HepG2 (cell line): ENCODE results near the gene AK6. TPM values are rescaled to one million over a fixed set of nuclear protein-coding genes. Genes with fewer than 3 reads are reported as not detected.
A peak's percentile ranks its signal among the peaks of the same experiment; 100 is the strongest.

Experiments
- DBP ChIP-seq: sonication (generic); formaldehyde crosslinking; IDR thresholded peaks from 2 replicates; pipeline ENCODE4 v1.4.0; 2020; ENCODE audit warnings: missing genetic modification reagents; ENCODE audit errors: not compliant biosample characterization
- ELF3 ChIP-seq: IDR thresholded peaks from 2 replicates; pipeline ENCODE4 v1.6.1; 2016; ENCODE audit warnings: missing genetic modification reagents, missing compliant biosample characterization
- ETV6 ChIP-seq: sonication (generic); formaldehyde crosslinking; conservative IDR thresholded peaks from 2 replicates; pipeline ENCODE4 v1.4.0; 2020; ENCODE audit warnings: missing genetic modification reagents
- FOXA1 ChIP-seq, 2 experiments: fragments of 450-650 bp in 1 of 2; sonication (generic) in 1 of 2; formaldehyde crosslinking in 1 of 2; IDR thresholded peaks; 2 replicates each; pipeline versions ENCODE4 v1.4.0 to v1.6.1; 2016 to 2020; ENCODE audit warnings: missing genetic modification reagents in 1 of 2
- GATAD2A ChIP-seq: IDR thresholded peaks from 2 replicates; pipeline ENCODE4 v1.6.1; 2016
- HDAC2 ChIP-seq: sonication (generic); formaldehyde crosslinking; IDR thresholded peaks from 2 replicates; pipeline ENCODE4 v1.4.0; 2020; ENCODE audit warnings: missing genetic modification reagents
- HMGXB3 ChIP-seq: sonication (generic); formaldehyde crosslinking; IDR thresholded peaks from 2 replicates; pipeline ENCODE4 v1.4.0; 2020; ENCODE audit warnings: missing genetic modification reagents, borderline replicate concordance
- KDM3A ChIP-seq: IDR thresholded peaks from 2 replicates; pipeline ENCODE4 v1.6.1; 2018; ENCODE audit warnings: low read depth, missing compliant biosample characterization
- MAX ChIP-seq: IDR thresholded peaks from 2 replicates; pipeline ENCODE4 v1.6.1; 2012; ENCODE audit warnings: inconsistent platforms
- MIXL1 ChIP-seq: IDR thresholded peaks from 2 replicates; pipeline ENCODE4 v1.6.1; 2016
- NR2C2 ChIP-seq: sonication (generic); formaldehyde crosslinking; IDR thresholded peaks from 2 replicates; pipeline ENCODE4 v1.4.0; 2020; ENCODE audit warnings: missing genetic modification reagents, mild to moderate bottlenecking, moderate library complexity, borderline replicate concordance
- PLRG1 ChIP-seq: fragments of 450-650 bp; conservative IDR thresholded peaks from 2 replicates; pipeline ENCODE4 v1.6.1; 2016
- POLR2A ChIP-seq, 2 experiments: IDR thresholded peaks; 2 replicates each; pipeline ENCODE4 v1.6.1; 2011; ENCODE audit warnings: low read depth in 2 of 2, low read length in 2 of 2, mild to moderate bottlenecking in 1 of 2, moderate library complexity in 1 of 2; ENCODE audit not compliant: insufficient read depth in 1 of 2
- POLR2AphosphoS5 ChIP-seq: IDR thresholded peaks from 2 replicates; pipeline ENCODE4 v1.6.1; 2012; ENCODE audit warnings: low read depth, low read length
- RARG ChIP-seq: sonication (generic); formaldehyde crosslinking; IDR thresholded peaks from 2 replicates; pipeline ENCODE4 v1.4.0; 2020; ENCODE audit warnings: low read depth, mild to moderate bottlenecking, missing genetic modification reagents
- SALL1 ChIP-seq: sonication (generic); formaldehyde crosslinking; IDR thresholded peaks from 2 replicates; pipeline ENCODE4 v1.8.0; 2022; ENCODE audit warnings: mild to moderate bottlenecking, missing genetic modification reagents
- SAP130 ChIP-seq: IDR thresholded peaks from 2 replicates; pipeline ENCODE4 v1.6.1; 2016; ENCODE audit warnings: low read depth
- SIN3A ChIP-seq: IDR thresholded peaks from 2 replicates; pipeline ENCODE4 v1.6.1; 2011; ENCODE audit warnings: low read depth, mild to moderate bottlenecking, control low read depth, low read length, borderline replicate concordance
- SMAD9 ChIP-seq: sonication (generic); formaldehyde crosslinking; IDR thresholded peaks from 2 replicates; pipeline ENCODE4 v1.5.1; 2020; ENCODE audit warnings: mild to moderate bottlenecking, missing genetic modification reagents
- SNAPC2 ChIP-seq: sonication (generic); formaldehyde crosslinking; IDR thresholded peaks from 2 replicates; pipeline ENCODE4 v1.8.1; 2022; ENCODE audit warnings: mild to moderate bottlenecking, missing genetic modification reagents
- SOX13 ChIP-seq, 3 experiments: fragments of 450-650 bp in 1 of 3; sonication (generic) in 1 of 3; formaldehyde crosslinking in 1 of 3; IDR thresholded peaks in 2 of 3; conservative IDR thresholded peaks in 1 of 3; 2 replicates each; pipeline versions ENCODE4 v1.5.0 to v1.6.1; 2016 to 2020; ENCODE audit warnings: antibody characterized with exemption in 1 of 3, mild to moderate bottlenecking in 1 of 3, missing compliant biosample characterization in 1 of 3, missing genetic modification reagents in 1 of 3, moderate library complexity in 1 of 3
- THAP11 ChIP-seq: IDR thresholded peaks from 2 replicates; pipeline ENCODE4 v1.6.1; 2016; ENCODE audit warnings: missing biosample characterization, missing genetic modification reagents
- WIZ ChIP-seq: sonication (generic); formaldehyde crosslinking; IDR thresholded peaks from 2 replicates; pipeline ENCODE4 v1.5.1; 2020; ENCODE audit warnings: mild to moderate bottlenecking, missing genetic modification reagents
- ZNF607 ChIP-seq: sonication (generic); formaldehyde crosslinking; IDR thresholded peaks from 2 replicates; pipeline ENCODE4 v1.5.1; 2020; ENCODE audit warnings: missing genetic modification reagents, mild to moderate bottlenecking, borderline replicate concordance
- polyA plus RNA-seq, 8 experiments: library from polyadenylated mRNA; depleted of rRNA in 3 of 8; stranded (reverse) in 7 of 8; unstranded in 1 of 8; fragments of >200 nt; fragmentation: Illumina TruSeq in 4 of 8; extraction: Trizol in 4 of 8; gene quantifications; 2 replicates each; pipeline versions ENCODE4 v1.2.1 to v1.2.3, GENCODE V29; 2011 to 2016; ENCODE audit warnings: low read depth in 4 of 8, missing spikeins in 1 of 8, mixed read lengths in 1 of 8; ENCODE audit not compliant: insufficient read depth in 1 of 8
- total RNA-seq, 5 experiments: library from RNA; depleted of rRNA; stranded (reverse); fragments of >200 nt; fragmentation: Illumina TruSeq; extraction: Trizol; gene quantifications; 2 replicates each; pipeline ENCODE4 v1.2.3, GENCODE V29; 2016; ENCODE audit warnings: low read depth in 1 of 5

The AK6 gene
- total and polyA plus RNA-seq, 2 of the 13 experiments (the other 11 are each of a cell fraction or from before 2014, with no cell fraction given): 31.1 to 77.2 TPM

DNA sequence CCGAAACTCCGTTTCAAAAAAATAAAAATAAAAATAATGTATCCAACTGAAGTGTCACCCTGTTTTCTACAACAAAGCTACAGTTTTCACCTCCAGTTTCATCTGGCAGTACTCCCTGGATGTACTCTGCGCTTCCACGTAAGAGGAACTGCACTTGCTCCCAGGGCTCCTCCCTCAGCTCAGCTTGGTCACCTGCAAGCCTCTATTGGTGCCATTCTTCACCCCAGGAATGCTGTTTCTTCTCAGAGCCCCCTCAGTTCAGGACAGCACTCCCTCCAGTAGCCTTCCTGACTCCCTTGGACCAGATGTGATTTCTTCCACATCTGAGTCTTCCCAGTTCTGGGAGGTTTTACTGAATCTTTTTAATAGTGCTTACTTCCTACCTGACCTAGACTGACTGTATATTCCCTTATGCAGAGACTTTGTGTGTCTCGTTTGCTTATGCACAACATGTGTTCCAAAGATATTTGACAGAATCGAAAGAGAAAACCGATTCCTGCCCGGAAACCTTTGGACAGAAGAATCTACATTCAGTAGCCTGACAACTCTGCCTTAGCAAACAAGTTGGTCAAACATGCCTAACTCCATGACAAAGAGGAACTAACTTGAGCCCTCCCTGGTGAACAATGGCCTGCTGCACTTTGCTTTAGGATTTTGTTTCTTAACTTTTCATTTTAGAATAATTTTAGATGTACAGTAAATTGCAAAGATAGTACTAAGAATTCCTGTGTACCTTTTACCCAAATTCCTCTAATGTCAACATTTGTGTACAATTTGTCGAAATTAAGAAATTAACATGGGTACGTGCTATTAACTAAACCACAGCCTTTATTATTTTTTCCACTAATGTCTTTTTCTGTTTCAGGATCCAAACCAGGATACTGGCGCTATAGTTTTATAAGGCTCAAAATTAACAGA lies 37.5 kb downstream of the AK6 start (continued):
- TF ChIP-seq MIXL1 (CRISPR knock-in tag) (0 out of 2 replicates have a peak, but pooled peaks have one; percentile 18), MAX (0 out of 2 replicates have a peak, but pooled peaks have one; percentile 23), SIN3A (peak; percentile 21; the same call in 1 of the 2 replicates), GATAD2A (peak; percentile 65), SMAD9 (CRISPR knock-in tag) (no peak), POLR2A (IDR thresholded peaks at IDR 0.05; ENCODE audit: insufficient read depth in 1 of 2, low read depth in 2 of 2, low read length in 2 of 2) (peak; percentile 35 to 81; a peak in 2 of 4 replicates), SAP130 (CRISPR knock-in tag) (peak; percentile 82), HMGXB3 (CRISPR knock-in tag) (peak; percentile 48; the same call in 1 of the 2 replicates), THAP11 (CRISPR knock-in tag) (no peak), RARG (CRISPR knock-in tag) (no peak), NR2C2 (CRISPR knock-in tag) (0 out of 2 replicates have a peak, but pooled peaks have one; percentile 6), ELF3 (CRISPR knock-in tag) (peak; percentile 9; the same call in 1 of the 2 replicates), SOX13 (IDR thresholded peaks at IDR 0.05) (no peak), SOX13 (CRISPR knock-in tag; conservative IDR thresholded peaks at IDR 0.05 in 1 of 2, IDR thresholded peaks at IDR 0.05 in 1 of 2) (peak in 1 of 2 experiments; percentile 71; a peak in 2 of 4 replicates), ZNF607 (CRISPR knock-in tag) (0 out of 2 replicates have a peak, but pooled peaks have one; percentile 30), PLRG1 (no peak), DBP (CRISPR knock-in tag) (no peak), FOXA1 (IDR thresholded peaks at IDR 0.05) (no peak), FOXA1 (CRISPR knock-in tag; IDR thresholded peaks at IDR 0.05) (peak; percentile 48), HDAC2 (CRISPR knock-in tag) (peak; percentile 15; the same call in 1 of the 2 replicates), ETV6 (CRISPR knock-in tag) (no peak), KDM3A (0 out of 2 replicates have a peak, but pooled peaks have one; percentile 3), POLR2AphosphoS5 (peak; percentile 32; the same call in 1 of the 2 replicates), SALL1 (CRISPR knock-in tag) (0 out of 2 replicates have a peak, but pooled peaks have one; percentile 42), WIZ (CRISPR knock-in tag) (0 out of 2 replicates have a peak, but pooled peaks have one; percentile 1), SNAPC2 (CRISPR knock-in tag) (no peak)
